Effector memory CD8-positive, alpha-beta T cell (primary cell): ENCODE measurements around the gene LRRC4B.

Experiments used
- ATAC-seq: fragments of 150-1000 bp; cut with Tn5 transposase; replicated peaks from 2 replicates; pipeline ENCODE4 v1.10.0; 2021; ENCODE audit warnings: mild to moderate bottlenecking, moderate library complexity
- DNase-seq, 3 experiments: peaks; one replicate each; pipeline ENCODE4 v3.0.0; 2021
- H3K27ac Mint-ChIP-seq, 2 donors: one replicate each; pipeline ENCODE4 v1.8.0; 2022; ENCODE audit warnings: mild to moderate bottlenecking in 2 of 2, mixed read lengths in 2 of 2, moderate library complexity in 2 of 2
- H3K27me3 Mint-ChIP-seq, 2 donors: one replicate each; pipeline ENCODE4 v1.8.0; 2022; ENCODE audit warnings: mixed read lengths in 2 of 2
- H3K36me3 Mint-ChIP-seq: one replicate; pipeline ENCODE4 v1.8.0; 2022; ENCODE audit warnings: mild to moderate bottlenecking, moderate library complexity, mixed read lengths; ENCODE audit not compliant: insufficient read depth
- H3K4me1 Mint-ChIP-seq, 2 donors: one replicate each; pipeline ENCODE4 v1.8.0; 2022; ENCODE audit warnings: low read depth in 2 of 2, mixed read lengths in 2 of 2
- H3K4me3 Mint-ChIP-seq, 2 donors: one replicate each; pipeline ENCODE4 v1.8.0; 2022; ENCODE audit warnings: mild to moderate bottlenecking in 2 of 2, mixed read lengths in 2 of 2, moderate library complexity in 2 of 2
- H3K9me3 Mint-ChIP-seq, 2 donors: one replicate each; pipeline ENCODE4 v1.8.0; 2022; ENCODE audit warnings: mixed read lengths in 2 of 2

Gene LRRC4B

GRCh38 chr19:50509366-50509765 lies 58.9 kb downstream of the LRRC4B start:
- ATAC-seq = no peak
- peaks cover 13 to 16% of the 10 kb centered on the region in 2 donors for H3K4me1 Mint-ChIP-seq
- peaks cover 0 to 2% of the 10 kb centered on the region in 2 donors for H3K9me3 Mint-ChIP-seq
- H3K27me3 Mint-ChIP-seq = peaks cover 0 to 3% of the 10 kb centered on the region in 2 donors
- peak overlapping the region; percentile 80 for H3K27ac Mint-ChIP-seq
- peaks cover 14% of the 10 kb centered on the region for H3K36me3 Mint-ChIP-seq
- peak overlapping the region; percentile 32 to 75 for H3K4me3 Mint-ChIP-seq
- no peak for DNase-seq

GRCh38 chr19:50508843-50509190 lies 59.4 kb downstream of the LRRC4B start:
- H3K4me1 Mint-ChIP-seq = peaks cover 11 to 16% of the 10 kb centered on the region in 2 donors
- peaks cover 0 to 2% of the 10 kb centered on the region in 2 donors for H3K9me3 Mint-ChIP-seq
- ATAC-seq = no peak
- H3K27me3 Mint-ChIP-seq = no peaks in the 10 kb centered on the region
- no peak overlapping the region for H3K4me3 Mint-ChIP-seq
- H3K27ac Mint-ChIP-seq = peak overlapping the region; percentile 80
- H3K36me3 Mint-ChIP-seq = peaks cover 12% of the 10 kb centered on the region
- DNase-seq = no peak

DNA sequence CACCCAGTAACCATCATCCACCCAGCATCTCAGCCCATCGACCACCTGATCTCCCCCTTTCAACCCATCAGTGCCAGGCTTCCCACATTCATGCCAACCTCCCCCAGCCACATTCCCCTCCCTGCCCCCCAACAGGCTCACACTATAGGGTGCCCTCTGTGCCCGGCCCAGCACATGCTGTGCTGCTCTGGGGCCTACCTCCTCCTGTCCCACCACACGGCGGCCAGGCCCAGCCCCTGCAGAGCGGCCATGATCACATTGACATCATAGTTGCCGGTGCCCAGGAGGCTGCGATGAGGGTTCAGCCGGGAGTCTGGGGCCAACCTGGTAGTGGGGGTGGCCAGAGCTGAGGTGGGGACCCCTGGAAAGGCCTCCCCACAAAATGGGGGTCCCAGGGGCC lies 60.9 kb downstream of the LRRC4B start:
- H3K4me3 Mint-ChIP-seq = no peak overlapping the region
- H3K27me3 Mint-ChIP-seq = no peaks in the 10 kb centered on the region
- peaks cover 11 to 16% of the 10 kb centered on the region in 2 donors for H3K4me1 Mint-ChIP-seq
- DNase-seq = no peak
- no peak overlapping the region for H3K27ac Mint-ChIP-seq
- peaks cover 0 to 2% of the 10 kb centered on the region in 2 donors for H3K9me3 Mint-ChIP-seq
- no peak for ATAC-seq
- H3K36me3 Mint-ChIP-seq = peaks cover 12% of the 10 kb centered on the region

DNA sequence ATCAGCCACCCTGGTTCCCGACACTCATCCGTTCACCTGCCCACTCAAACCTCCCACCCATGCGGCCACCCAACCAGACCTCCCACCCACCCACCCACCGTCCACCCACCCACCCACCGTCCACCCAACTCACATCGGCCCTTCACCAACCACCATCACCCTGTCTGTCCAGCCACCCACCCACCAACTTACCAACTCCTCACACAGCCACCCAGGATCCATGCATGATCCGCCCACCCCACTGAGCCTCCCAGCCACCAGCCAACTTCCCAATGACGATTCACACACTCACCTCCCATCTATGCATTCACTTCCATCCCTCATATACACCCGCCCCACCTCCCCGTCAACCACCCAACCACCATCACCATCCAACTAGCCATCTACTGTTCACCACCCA lies 61.5 kb downstream of the LRRC4B start:
- no peak overlapping the region for H3K27ac Mint-ChIP-seq
- DNase-seq (no peak), ATAC-seq (no peak)

DNA sequence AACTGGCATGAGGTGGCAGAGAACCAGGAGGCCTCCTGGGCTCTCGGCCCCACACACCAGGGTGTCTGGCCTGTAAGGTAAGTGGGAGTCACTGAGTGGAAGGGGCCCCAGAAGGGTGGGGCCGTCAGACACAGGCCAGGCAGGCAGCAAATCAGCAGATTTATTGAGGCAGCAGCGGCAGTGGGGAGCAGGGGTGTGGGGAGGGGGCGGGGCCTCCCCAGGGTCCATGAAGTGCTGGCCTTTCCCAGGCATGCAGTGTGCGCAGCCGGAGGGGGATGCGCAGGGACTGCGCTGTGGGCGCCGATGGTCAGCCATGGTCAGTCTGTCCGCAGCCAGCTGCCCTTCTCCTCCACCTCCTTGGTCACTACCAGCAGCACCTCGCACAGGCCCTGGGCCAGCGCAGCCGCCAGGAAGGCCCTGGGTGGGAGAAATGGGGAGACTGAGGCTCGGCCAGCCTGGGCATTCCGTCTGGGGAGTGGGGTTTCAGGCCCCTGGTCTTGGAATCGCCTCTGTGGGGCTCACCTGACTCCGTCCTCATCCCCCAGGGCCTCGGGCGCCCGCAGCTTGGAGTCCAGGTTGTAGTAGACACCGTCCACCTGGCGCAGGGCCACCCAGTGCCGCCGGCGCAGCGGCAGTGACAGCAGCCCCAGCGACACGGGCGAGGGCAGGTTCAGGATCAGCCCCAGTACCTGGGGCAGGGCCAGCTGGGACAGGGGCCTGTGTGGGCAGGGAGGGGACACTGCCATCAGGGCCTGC lies 62.2 kb downstream of the LRRC4B start:
- peak overlapping the region in 1 of 2 donors; percentile 44 for H3K27ac Mint-ChIP-seq
- no peaks in the 10 kb centered on the region for H3K9me3 Mint-ChIP-seq
- no peaks in the 10 kb centered on the region for H3K27me3 Mint-ChIP-seq

More for the DNA sequence above, 61.5 kb downstream of the LRRC4B start:
- Mint-ChIP-seq H3K4me1 (peaks cover 11 to 13% of the 10 kb centered on the region in 2 donors), H3K9me3 (peaks cover 0 to 2% of the 10 kb centered on the region in 2 donors), H3K27me3 (no peaks in the 10 kb centered on the region), H3K4me3 (no peak overlapping the region), H3K36me3 (peaks cover 10% of the 10 kb centered on the region)

DNA sequence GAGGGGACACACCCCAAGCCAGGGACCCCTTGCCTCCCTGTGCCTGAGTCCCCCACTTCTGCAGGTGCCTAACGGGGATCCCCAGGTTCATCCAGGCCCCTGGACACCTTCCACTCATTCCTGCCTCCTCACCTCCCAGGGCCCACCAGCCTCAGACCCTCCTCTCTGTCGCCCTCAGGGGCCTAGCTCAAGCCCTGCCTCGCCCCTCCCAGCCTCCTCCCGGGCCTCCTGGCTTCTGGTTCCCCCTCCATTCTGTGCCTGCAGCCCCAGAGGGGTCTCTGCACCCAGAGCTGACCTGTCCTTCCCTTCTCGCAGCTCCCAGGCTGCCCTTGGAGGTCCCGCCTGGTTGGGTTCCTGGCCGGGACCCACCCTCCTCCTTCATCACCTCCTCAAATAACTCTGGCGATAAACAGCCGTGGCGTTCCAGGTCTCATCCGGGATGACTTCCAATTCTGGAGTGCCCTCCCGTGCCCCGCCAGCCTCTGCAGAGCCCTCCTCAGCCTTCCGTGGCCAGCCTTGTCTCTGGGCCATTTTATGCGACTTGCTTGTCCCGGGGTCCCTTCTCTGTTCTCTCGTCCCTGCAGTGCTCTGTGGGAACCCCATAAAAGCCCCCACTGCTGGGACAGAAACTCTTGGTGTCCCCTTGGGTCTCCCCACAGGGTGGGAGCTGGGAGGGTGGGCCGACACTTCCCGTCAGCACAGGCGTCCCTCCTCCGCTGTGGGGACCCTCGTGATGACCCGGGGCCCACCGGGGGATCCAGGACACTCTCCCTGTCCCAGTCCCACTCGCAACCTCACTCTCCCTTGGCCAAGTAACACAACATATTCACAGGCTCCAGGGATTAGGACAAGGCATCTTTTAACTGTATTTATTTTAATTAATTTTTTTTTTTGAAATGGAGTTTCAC lies 66.4 kb downstream of the LRRC4B start:
- no peak overlapping the region for H3K4me3 Mint-ChIP-seq
- ATAC-seq = no peak
- H3K4me1 Mint-ChIP-seq = no peaks in the 10 kb centered on the region
- H3K36me3 Mint-ChIP-seq = no peaks in the 10 kb centered on the region
- H3K9me3 Mint-ChIP-seq = no peaks in the 10 kb centered on the region
- H3K27me3 Mint-ChIP-seq = no peaks in the 10 kb centered on the region
- no peak overlapping the region for H3K27ac Mint-ChIP-seq
- DNase-seq = no peak

More for the DNA sequence above, 62.2 kb downstream of the LRRC4B start:
- no peak overlapping the region for H3K4me3 Mint-ChIP-seq
- DNase-seq (no peak), ATAC-seq (no peak)
- peaks cover 8% of the 10 kb centered on the region in 2 donors for H3K4me1 Mint-ChIP-seq
- peaks cover 4% of the 10 kb centered on the region for H3K36me3 Mint-ChIP-seq

DNA sequence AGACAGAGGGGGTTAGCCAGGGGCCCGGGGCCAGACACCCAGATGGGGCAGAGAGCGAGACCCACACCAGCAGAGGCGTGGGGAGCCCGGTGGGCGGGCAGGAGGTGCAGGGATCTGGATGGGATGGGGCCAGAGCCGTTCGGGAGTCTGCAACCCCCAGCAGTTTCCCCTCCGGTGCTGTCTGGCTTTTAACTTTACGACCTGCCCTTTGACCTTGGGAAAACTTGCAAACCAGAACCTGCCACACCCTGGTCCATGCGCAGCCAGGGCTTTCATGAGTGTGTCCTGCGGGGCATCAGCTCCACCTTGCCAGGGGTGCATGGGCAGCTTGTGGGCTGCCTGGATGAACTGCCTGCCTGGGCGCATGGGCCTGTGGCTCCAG lies 67.1 kb downstream of the LRRC4B start:
- Mint-ChIP-seq H3K27ac (no peak overlapping the region), H3K27me3 (no peaks in the 10 kb centered on the region), H3K4me1 (no peaks in the 10 kb centered on the region), H3K4me3 (no peak overlapping the region), H3K9me3 (no peaks in the 10 kb centered on the region), H3K36me3 (no peaks in the 10 kb centered on the region)
- no peak for ATAC-seq
- no peak for DNase-seq

- no peak overlapping the region for H3K4me3 Mint-ChIP-seq
- DNase-seq = no peak
- ATAC-seq = no peak
Observed at GRCh38 chr19:50500753-50501151, 67.5 kb downstream of the LRRC4B start.

GRCh38 chr19:50500060-50500752 lies 68.0 kb downstream of the LRRC4B start:
- Mint-ChIP-seq H3K9me3 (no peaks in the 10 kb centered on the region), H3K27ac (no peak overlapping the region), H3K4me1 (no peaks in the 10 kb centered on the region), H3K27me3 (no peaks in the 10 kb centered on the region), H3K4me3 (no peak overlapping the region), H3K36me3 (no peaks in the 10 kb centered on the region)
- no peak for ATAC-seq
- DNase-seq = no peak

More at GRCh38 chr19:50500753-50501151, 67.5 kb downstream of the LRRC4B start:
- no peaks in the 10 kb centered on the region for H3K4me1 Mint-ChIP-seq
- H3K27ac Mint-ChIP-seq = no peak overlapping the region
- no peaks in the 10 kb centered on the region for H3K9me3 Mint-ChIP-seq
- H3K27me3 Mint-ChIP-seq = no peaks in the 10 kb centered on the region
- no peaks in the 10 kb centered on the region for H3K36me3 Mint-ChIP-seq

- H3K27me3 Mint-ChIP-seq = no peaks in the 10 kb centered on the region
- H3K36me3 Mint-ChIP-seq = no peaks in the 10 kb centered on the region
- no peaks in the 10 kb centered on the region for H3K9me3 Mint-ChIP-seq
- H3K4me3 Mint-ChIP-seq = no peak overlapping the region
- DNase-seq (no peak), ATAC-seq (no peak)
- no peaks in the 10 kb centered on the region for H3K4me1 Mint-ChIP-seq
- no peak overlapping the region for H3K27ac Mint-ChIP-seq
Observed at GRCh38 chr19:50498219-50499056, 69.8 kb downstream of the LRRC4B start.

DNA sequence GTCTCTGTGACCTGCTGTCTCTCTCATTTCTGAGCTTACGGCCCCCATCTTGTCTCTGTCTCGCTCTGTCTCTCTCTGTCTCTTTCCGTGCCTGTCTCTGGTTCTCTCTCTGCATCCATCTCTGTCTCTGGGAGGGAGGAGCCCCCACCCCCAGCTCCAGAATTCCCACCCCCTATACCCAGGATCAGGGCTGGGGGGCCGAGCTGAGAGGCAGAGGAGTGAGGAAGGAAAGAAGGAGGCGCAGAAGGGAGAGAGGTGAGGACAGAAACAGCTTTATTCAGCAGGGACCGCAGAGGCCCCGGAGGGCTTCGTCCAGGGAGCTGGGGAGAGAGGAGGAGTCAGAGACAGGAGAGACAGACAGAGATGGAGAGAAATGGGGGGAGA lies 71.2 kb downstream of the LRRC4B start:
- no peak for DNase-seq
- Mint-ChIP-seq H3K27ac (no peak overlapping the region), H3K9me3 (no peaks in the 10 kb centered on the region), H3K4me1 (peaks cover 3 to 4% of the 10 kb centered on the region in 2 donors), H3K4me3 (no peak overlapping the region), H3K36me3 (no peaks in the 10 kb centered on the region), H3K27me3 (no peaks in the 10 kb centered on the region)
- no peak for ATAC-seq

GRCh38 chr19:50496189-50497021 lies 71.8 kb downstream of the LRRC4B start:
- H3K27me3 Mint-ChIP-seq = no peaks in the 10 kb centered on the region
- H3K9me3 Mint-ChIP-seq = no peaks in the 10 kb centered on the region
- H3K4me1 Mint-ChIP-seq = peaks cover 9 to 10% of the 10 kb centered on the region in 2 donors
- no peaks in the 10 kb centered on the region for H3K36me3 Mint-ChIP-seq
- ATAC-seq (no peak), DNase-seq (no peak)
- no peak overlapping the region for H3K4me3 Mint-ChIP-seq
- peak overlapping the region in 1 of 2 donors; percentile 47 for H3K27ac Mint-ChIP-seq
